COLO668 (cell line): ENCODE results near the gene SULT1A3.
"Not testable (repeated sequence)": the region's sequence is repeated elsewhere in the genome, so short reads cannot be mapped to it uniquely, and the experiment has no call there.

Experiments used
- DNase-seq: peaks from one replicate; lab custom pipeline; 2025; ENCODE audit not compliant: unreplicated experiment; lab: John Stamatoyannopoulos, UW

SULT1A3 gene

DNA sequence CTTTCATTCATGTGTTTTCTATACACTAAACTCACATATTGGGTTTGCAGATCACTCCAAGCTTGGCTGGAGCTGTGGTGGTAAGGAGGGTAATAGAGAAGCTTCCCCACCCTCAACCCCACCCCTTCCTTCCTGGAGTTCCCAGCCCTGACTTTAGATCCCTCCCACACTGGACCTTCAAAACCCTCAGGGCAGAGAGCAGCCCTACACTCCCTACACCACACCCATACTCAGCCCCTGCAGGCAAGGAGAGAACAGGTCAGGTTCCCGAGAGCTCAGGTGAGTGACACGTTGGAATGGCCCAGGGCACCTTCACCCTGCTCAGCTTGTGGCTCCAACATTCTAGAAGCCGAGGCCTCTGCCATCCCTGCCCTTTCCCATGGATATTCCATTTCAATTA lies at the start of gene SULT1A3:
Gene SULT1A3, plus strand, starts transcription at position 207 of the 400 bp plus-strand sequence. CDS start 1,474 bp downstream, outside the sequence.
- not testable (repeated sequence) for DNase-seq

DNA sequence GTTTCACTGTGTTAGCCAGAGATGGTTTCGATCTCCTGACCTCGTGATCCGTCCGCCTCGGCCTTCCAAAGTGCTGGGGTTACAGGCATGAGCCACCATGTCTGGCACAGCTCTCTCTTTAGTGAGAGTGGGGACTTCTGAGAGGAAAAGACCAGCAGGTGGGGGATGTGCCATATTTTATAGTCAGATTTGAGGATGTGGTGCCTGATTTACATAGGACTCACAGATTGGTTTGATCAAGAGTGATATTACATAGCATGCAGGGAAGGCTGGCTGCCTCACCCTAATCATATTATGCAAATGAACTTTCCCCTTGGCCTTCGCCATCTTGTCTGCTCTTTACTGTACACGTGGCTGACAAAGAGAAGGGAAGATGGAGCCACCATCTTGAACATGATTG lies 48.0 kb upstream of the SULT1A3 start:
- DNase-seq: no peak

- no peak for DNase-seq
Observed at GRCh38 chr16:30152517-30152916, 46.5 kb upstream of the SULT1A3 start.

- DNase-seq: no peak
Observed at GRCh38 chr16:30155188-30155587, 43.9 kb upstream of the SULT1A3 start.

DNA sequence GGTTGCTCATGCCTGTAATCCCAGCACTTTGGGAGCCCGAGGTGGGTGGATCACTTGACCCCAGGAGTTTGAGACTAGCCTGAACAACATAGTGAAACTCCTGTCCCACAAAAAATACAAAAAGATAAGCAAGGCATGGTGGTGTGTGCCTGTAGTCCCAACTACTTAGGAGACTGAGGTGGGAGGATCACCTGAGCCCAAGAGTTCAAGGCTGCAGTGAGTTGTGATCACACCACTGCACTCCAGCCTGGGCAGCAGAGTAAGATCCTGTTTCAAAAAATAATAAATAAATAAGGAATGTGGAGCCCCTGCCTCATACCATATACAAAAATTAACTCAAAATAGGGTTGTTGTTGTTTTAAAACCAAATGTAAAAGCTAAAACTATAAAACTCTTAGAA lies 41.8 kb upstream of the SULT1A3 start:
- DNase-seq: no peak

DNA sequence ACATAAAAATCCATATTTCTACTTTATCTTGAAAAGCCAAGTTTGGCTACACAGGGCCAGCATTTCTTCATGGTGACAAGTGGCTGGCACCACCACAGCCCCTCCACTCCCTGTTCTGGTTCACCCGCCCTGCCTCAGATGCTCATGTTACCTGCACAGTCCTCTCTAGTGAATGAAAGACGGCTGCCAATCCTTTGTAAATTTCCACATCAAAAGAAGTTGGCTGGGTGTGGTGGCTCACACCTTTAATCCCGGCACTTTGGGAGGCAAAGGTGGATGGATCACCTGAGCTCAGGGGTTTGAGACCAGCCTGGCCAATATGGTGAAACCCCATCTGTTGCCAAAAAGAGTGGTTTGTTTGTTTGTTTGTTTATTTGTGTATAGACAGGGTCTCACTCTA lies 35.5 kb upstream of the SULT1A3 start:
- DNase-seq: no peak

DNA sequence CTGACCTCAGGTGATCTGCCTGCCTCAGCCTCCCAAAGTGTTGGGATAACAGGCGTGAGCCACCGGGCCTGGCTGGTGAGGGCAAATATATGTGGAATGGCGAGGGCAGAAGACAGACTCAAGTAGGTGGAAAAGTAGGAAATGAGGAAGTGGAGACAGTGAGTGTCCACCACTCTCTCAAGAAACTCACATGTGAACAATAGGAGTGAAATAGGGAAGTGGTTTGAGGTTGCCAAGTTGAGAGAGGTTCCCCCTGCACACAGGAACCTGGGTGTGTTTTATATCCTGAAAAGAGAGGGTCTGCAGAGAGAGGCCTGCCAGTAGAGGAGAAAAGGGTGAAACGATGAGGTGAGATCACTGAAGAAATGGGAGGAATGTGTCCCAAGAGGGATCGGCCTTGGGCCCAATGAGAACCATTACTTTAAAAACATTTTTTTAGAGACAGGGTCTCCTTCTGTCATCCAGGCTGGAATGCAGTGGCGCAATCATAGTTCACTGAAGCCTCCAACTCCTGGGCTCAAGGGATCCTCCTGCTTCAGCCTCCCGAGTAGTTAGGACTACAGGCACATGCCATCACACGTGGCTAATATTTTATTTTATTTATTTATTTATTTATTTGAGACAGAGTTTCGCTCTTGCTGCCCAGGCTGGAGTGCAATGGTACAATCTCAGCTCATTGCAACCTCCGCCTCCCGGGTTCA lies 32.7 kb upstream of the SULT1A3 start:
- no peak for DNase-seq

DNA sequence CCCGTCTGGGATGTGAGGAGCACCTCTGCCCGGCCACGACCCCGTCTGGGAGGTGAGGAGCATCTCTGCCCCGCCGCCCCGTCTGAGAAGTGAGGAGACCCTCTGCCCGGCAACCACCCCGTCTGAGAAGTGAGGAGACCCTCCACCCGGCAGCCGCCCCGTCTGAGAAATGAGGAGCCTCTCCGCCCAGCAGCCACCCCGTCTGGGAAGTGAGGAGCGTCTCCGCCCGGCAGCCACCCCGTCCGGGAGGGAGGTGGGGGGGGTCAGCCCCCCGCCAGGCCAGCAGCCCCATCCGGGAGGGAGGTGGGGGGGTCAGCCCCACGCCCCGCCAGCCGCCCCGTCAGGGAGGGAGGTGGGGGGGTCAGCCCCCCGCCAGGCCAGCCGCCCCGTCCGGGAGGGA lies 30.3 kb upstream of the SULT1A3 start:
- not testable (repeated sequence) for DNase-seq

DNA sequence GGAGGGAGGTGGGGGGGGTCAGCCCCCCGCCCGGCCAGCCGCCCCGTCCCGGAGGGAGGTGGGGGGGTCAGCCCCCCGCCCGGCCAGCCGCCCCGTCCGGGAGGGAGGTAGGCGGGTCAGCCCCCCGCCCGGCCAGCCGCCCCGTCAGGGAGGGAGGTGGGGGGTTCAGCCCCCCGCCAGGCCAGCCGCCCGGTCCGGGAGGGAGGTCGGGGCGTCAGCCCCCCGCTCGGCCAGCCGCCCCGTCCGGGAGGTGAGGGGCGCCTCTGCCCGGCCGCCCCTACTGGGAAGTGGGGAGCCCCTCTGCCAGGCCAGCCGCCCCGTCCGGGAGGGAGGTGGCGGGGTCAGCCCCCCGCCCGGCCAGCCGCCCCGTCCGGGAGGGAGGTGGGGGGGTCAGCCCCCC lies 29.6 kb upstream of the SULT1A3 start:
- DNase-seq: not testable (repeated sequence)

DNA sequence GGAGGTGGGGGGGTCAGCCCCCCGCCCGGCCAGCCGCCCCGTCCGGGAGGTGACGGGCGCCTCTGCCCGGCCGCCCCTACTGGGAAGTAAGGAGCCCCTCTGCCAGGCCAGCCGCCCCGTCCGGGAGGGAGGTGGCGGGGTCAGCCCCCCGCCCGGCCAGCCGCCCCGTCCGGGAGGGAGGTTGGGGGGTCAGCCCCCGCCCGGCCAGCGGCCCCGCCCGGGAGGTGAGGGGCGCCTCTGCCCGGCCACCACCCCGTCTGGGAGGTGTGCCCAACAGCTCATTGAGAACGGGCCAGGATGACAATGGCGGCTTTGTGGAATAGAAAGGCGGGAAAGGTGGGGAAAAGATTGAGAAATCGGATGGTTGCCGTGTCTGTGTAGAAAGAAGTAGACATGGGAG lies 28.9 kb upstream of the SULT1A3 start:
- not testable (repeated sequence) for DNase-seq

DNA sequence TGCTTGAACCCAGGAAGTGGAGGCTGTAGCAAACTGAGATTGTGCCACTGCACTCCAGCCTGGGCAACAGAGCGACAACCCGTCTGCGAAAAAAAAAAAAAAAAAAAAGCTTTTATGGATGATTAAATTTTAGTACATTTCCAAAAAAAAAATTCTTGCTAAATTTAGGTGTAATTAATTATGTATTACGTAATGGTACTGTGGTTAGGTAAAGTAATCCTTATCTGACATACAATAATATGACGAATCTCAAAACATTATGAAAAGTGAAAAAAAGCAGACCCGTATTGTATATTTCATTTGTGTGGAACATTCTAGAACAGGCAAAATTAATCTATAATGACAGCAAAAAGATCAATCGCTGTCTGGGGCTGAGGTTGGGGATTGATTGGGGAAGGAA lies 26.0 kb upstream of the SULT1A3 start:
- no peak for DNase-seq

GRCh38 chr16:30176876-30177275 lies 22.2 kb upstream of the SULT1A3 start:
- DNase-seq: not testable (repeated sequence)

DNA sequence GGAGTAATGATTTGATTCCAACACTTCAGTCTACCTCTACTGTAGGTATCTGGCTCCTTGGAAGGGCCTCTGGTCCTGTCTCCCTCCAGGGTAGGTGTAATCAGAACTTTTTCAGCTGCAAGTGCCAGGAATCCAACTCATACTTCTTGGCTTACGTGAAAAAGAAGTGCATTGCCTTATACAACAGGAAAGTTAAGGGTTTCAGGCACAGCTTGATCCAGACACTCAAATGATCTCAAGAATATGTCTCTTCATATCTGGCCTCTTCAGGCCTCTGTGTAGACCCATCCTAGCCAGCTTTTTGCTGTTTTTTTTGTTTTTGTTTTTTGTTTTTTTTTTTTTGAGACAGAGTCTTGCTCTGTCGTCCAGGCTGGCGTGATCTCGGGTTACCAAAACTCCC lies 19.9 kb upstream of the SULT1A3 start:
- no peak for DNase-seq

DNA sequence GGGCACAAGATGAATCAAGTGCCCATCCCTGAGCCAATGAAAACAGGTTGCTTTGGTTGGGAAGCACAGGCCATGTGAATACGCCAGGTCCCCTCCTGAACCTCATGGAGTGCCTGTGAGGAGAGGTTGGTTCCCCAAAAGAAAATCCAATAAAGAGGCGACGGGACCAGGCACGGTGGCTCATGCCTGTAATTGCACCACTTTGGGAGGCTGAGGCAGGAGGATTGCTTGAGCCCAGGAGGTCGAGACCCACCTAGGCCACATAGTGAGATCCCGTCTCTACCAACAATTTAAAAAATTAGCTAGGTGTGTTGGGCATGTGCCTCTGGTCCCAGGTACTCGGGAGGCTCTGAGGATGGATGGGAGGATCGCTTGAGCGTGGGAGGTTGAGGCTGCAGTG lies 19.1 kb upstream of the SULT1A3 start:
- DNase-seq: no peak

DNA sequence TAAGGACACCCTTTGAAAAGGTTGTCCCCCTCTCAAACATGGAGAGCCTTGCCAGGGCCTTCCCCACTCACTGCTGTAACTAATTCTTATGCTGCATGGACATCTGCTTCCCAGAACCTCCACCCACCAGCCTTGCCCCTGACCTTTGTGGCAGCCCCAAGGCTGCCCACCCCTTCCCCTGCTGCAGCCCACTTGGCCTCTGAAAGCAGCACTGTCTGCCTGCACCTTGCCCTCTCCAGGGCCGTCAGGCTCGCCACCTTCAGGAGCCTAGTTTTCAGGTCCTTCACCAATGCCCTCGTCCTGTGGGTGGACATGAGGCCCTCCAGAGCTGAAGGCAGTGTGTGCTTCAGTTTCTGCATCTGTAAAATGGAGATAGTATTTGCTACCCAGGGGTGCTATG lies 18.3 kb upstream of the SULT1A3 start:
- no peak for DNase-seq

GRCh38 chr16:30183233-30184095 lies 15.6 kb upstream of the SULT1A3 start, which contains the start of gene CORO1A:
CORO1A (plus strand) TSS chr16:30183602; CDS start chr16:30185210, 1,608 bp downstream.
- peak; percentile 90 for DNase-seq

- DNase-seq: peak; percentile 84
Observed at GRCh38 chr16:30184096-30184890, 14.8 kb upstream of the SULT1A3 start.

DNA sequence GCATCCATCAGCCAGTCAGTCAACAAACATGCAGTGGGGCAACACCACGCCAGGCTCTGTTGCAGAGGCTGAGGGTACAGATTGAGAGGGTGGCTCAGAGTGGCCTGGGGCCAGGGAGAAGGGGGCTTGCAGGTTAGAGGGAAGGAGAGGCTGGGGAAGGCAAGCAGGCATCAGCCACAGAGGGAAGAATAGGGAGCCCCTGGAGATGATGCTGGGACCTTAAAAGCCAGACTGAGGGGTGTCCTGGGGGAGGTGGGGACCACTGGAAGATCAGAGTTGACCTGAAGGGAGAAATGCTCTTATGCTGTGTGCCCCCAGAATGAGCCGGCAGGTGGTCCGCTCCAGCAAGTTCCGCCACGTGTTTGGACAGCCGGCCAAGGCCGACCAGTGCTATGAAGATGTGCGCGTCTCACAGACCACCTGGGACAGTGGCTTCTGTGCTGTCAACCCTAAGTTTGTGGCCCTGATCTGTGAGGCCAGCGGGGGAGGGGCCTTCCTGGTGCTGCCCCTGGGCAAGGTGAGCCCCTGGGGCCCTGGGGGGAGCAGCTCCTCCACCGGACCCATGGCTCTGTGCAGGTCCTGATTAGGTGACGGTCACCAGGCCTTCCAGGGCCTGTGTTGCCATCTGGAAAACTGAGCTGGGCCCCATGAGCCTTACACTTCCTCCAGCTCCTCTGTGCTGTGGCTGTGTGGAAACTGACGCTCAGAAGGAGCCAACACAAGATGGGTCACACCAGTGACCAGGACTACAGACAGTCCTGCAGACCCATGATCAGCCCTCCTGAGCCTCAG lies 14.0 kb upstream of the SULT1A3 start:
- no peak for DNase-seq

- no peak for DNase-seq
Observed at GRCh38 chr16:30185683-30186421, 13.2 kb upstream of the SULT1A3 start.

- DNase-seq: no peak
Observed at GRCh38 chr16:30186444-30186781, 12.6 kb upstream of the SULT1A3 start.
